ENCODE data around the gene FNIP1.

Gene FNIP1

GRCh38 chr5:131639148-131639547, 157.7 kb downstream of the FNIP1 start:
- Histone ChIP-seq H4K20me1 (ENCODE audit: insufficient read depth, low read length) (no peaks in the 10 kb centered on the region), H3F3A (ENCODE audit: insufficient read depth, low read length) (peaks cover 19% of the 10 kb centered on the region)

DNA sequence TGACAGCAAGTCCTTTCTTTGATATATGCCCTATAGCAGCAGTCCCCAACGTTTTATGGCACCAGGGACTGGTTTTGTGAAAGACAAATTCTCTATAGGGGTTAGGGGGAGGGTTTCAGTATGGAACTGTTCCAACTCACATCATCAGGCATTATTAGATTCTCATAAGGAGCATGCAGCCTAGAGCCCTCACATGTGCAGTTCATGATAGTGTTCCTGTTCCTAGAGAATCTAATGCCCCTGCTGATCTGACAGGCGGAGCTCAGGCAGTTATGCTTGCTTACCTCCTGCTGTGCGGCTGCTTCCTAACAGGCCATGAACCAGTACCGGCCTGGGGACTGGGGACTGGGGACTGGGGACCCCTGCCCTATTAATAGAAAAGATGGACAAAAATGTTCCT, 159.1 kb downstream of the FNIP1 start:
- no peak overlapping the region for H3K4me2 ChIP-seq (ENCODE audit: low read depth, low read length)
- TF ChIP-seq EZH2phosphoT487 (IDR thresholded peaks at IDR 0.05; ENCODE audit: low read length), result no peak
- TF ChIP-seq CTCF (IDR thresholded peaks at IDR 0.05; ENCODE audit: low read length), result no peak
- TF ChIP-seq EZH2 (optimal IDR thresholded peaks at IDR 0.05; ENCODE audit: low read depth, low read length), result no peak
- H4K20me1 ChIP-seq (ENCODE audit: insufficient read depth, low read length), result no peaks in the 10 kb centered on the region
- H3K9me2 ChIP-seq (replicated peaks; ENCODE audit: insufficient read depth, low read length), result no peaks in the 10 kb centered on the region
- H3K4me3 ChIP-seq (ENCODE audit: low read length), result no peak overlapping the region
- no peaks in the 10 kb centered on the region for H3K36me3 ChIP-seq (replicated peaks; ENCODE audit: insufficient read depth, low read length)
- H3K27ac ChIP-seq (ENCODE audit: low read length), result no peak overlapping the region
- no peak for DNase-seq
- no peak overlapping the region for H3K9ac ChIP-seq (ENCODE audit: low read length)
- H3K27me3 ChIP-seq (replicated peaks; ENCODE audit: insufficient read depth, low read length), result no peaks in the 10 kb centered on the region
- peaks cover 23% of the 10 kb centered on the region for H3K79me2 ChIP-seq (ENCODE audit: low read length)
- H3K4me1 ChIP-seq (ENCODE audit: low read length), result peaks cover 7% of the 10 kb centered on the region
- H3K9me3 ChIP-seq (replicated peaks; ENCODE audit: insufficient read depth, low read length), result no peaks in the 10 kb centered on the region
- H3F3A ChIP-seq (ENCODE audit: insufficient read depth, low read length), result peaks cover 19% of the 10 kb centered on the region
- no peak overlapping the region for H2AFZ ChIP-seq (ENCODE audit: low read length)

More at GRCh38 chr5:131639148-131639547, 157.7 kb downstream of the FNIP1 start:
- Histone ChIP-seq H2AFZ (ENCODE audit: low read length) (no peak overlapping the region), H3K9me2 (replicated peaks; ENCODE audit: insufficient read depth, low read length) (no peaks in the 10 kb centered on the region), H3K9me3 (replicated peaks; ENCODE audit: insufficient read depth, low read length) (no peaks in the 10 kb centered on the region), H3K4me3 (ENCODE audit: low read length) (no peak overlapping the region), H3K9ac (ENCODE audit: low read length) (no peak overlapping the region), H3K79me2 (ENCODE audit: low read length) (peaks cover 8% of the 10 kb centered on the region), H3K27ac (ENCODE audit: low read length) (no peak overlapping the region), H3K4me1 (ENCODE audit: low read length) (peaks cover 5% of the 10 kb centered on the region), H3K4me2 (ENCODE audit: low read depth, low read length) (no peak overlapping the region), H3K27me3 (replicated peaks; ENCODE audit: insufficient read depth, low read length) (no peaks in the 10 kb centered on the region), H3K36me3 (replicated peaks; ENCODE audit: insufficient read depth, low read length) (no peaks in the 10 kb centered on the region; the same call in 1 of the 2 replicates)
- no peak for TF ChIP-seq CTCF (IDR thresholded peaks at IDR 0.05; ENCODE audit: low read length)
- no peak for TF ChIP-seq EZH2phosphoT487 (IDR thresholded peaks at IDR 0.05; ENCODE audit: low read length)
- no peak for TF ChIP-seq EZH2 (optimal IDR thresholded peaks at IDR 0.05; ENCODE audit: low read depth, low read length)
- DNase-seq, result no peak

DNA sequence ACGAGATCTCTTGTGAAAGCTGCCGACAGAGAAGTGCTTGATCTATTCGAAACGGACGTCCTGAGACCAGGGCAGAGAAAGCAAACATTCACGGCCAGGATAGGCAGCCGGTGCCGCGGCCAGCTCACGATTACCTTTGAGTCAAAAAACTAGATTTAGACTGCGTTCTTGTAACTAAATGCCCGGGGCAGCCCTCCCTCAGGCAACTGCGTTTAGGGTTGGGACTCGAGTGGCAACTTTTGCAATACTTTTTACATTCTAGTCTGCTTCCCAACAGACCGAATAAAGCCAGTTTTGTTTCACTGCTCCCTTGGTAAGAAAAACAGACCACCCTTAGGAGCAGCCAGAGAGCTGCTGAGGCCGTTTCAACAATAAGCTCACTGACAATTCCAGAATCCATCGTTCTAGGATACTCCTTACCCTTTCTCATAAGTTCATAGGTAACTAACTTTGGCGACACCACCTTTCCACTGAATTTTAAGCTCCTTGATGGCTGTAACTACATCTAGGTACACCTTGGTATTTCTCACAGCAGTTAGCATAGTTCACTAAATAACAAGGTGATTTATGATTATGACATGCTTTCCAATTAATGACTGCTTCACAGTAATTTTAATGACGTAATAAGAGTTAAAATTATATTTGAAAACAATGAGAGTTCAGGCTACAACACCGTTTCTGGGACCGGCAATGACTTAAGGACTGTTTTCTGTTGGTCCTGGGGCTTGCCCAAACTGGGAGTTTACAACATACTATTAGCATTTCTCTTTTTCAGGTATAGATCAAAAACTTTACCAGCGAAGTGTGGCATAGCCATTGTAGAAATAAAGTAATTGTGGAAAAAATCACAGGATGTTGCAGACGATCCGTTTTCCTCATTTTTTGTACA, 160.9 kb downstream of the FNIP1 start:
- TF ChIP-seq EZH2phosphoT487 (IDR thresholded peaks at IDR 0.05; ENCODE audit: low read length) (no peak), CTCF (IDR thresholded peaks at IDR 0.05; ENCODE audit: low read length) (no peak), EZH2 (optimal IDR thresholded peaks at IDR 0.05; ENCODE audit: low read depth, low read length) (no peak)
- peaks cover 15% of the 10 kb centered on the region for H3K4me1 ChIP-seq (ENCODE audit: low read length)
- peaks cover 19% of the 10 kb centered on the region for H3F3A ChIP-seq (ENCODE audit: insufficient read depth, low read length)
- H3K36me3 ChIP-seq (replicated peaks; ENCODE audit: insufficient read depth, low read length), result no peaks in the 10 kb centered on the region
- H3K9me2 ChIP-seq (replicated peaks; ENCODE audit: insufficient read depth, low read length), result no peaks in the 10 kb centered on the region
- H3K9me3 ChIP-seq (replicated peaks; ENCODE audit: insufficient read depth, low read length), result no peaks in the 10 kb centered on the region
- H3K4me3 ChIP-seq (ENCODE audit: low read length), result peak overlapping the region; percentile 79
- H3K27me3 ChIP-seq (replicated peaks; ENCODE audit: insufficient read depth, low read length), result no peaks in the 10 kb centered on the region
- peak; percentile 32 for DNase-seq
- 0 out of 2 replicates have a peak, but pooled peaks cover 3% of the 10 kb centered on the region for H4K20me1 ChIP-seq (ENCODE audit: insufficient read depth, low read length)
- H2AFZ ChIP-seq (ENCODE audit: low read length), result peak overlapping the region; percentile 40
- H3K9ac ChIP-seq (ENCODE audit: low read length), result peak overlapping the region; percentile 93
- peak overlapping the region; percentile 96 for H3K27ac ChIP-seq (ENCODE audit: low read length)
- H3K4me2 ChIP-seq (ENCODE audit: low read depth, low read length), result peak overlapping the region; percentile 98
- H3K79me2 ChIP-seq (ENCODE audit: low read length), result peaks cover 40% of the 10 kb centered on the region
